IPS DF 6.9 (cell line): ENCODE results near the gene TNIK.

Experiments used
- DNase-seq: peaks from one replicate; pipeline ENCODE4 v3.0.0-alpha.2; 2013; ENCODE audit warnings: low read depth, low spot score
- H3K27ac ChIP-seq: one replicate; pipeline ENCODE4 v1.5.1; 2013; ENCODE audit warnings: low read length, control low read depth
- H3K27me3 ChIP-seq: 2 replicates; pipeline ENCODE4 v1.6.1; 2013; ENCODE audit warnings: mild to moderate bottlenecking, low read length; ENCODE audit not compliant: control insufficient read depth, insufficient read depth
- H3K36me3 ChIP-seq: 2 replicates; pipeline ENCODE4 v1.6.1; 2013; ENCODE audit warnings: low read length; ENCODE audit not compliant: control insufficient read depth, insufficient read depth
- H3K4me1 ChIP-seq: 2 replicates; pipeline ENCODE4 v1.6.1; 2013; ENCODE audit warnings: low read length; ENCODE audit not compliant: control insufficient read depth, insufficient read depth
- H3K4me3 ChIP-seq: 2 replicates; pipeline ENCODE4 v1.5.1; 2013; ENCODE audit warnings: mild to moderate bottlenecking, low read length
- H3K9me3 ChIP-seq: 2 replicates; pipeline ENCODE4 v1.6.1; 2013; ENCODE audit warnings: low read length, inconsistent platforms; ENCODE audit not compliant: control insufficient read depth, insufficient read depth
- WGBS: extraction: QIAGEN DNeasy Blood & Tissue Kit; methylation state at CpG from one replicate; pipeline ENCODE4 v1.1.7; 2013; ENCODE audit warnings: mixed read lengths, missing lambda C conversion rate; ENCODE audit not compliant: insufficient read length, insufficient coverage; 5-methylcytosine and 5-hydroxymethylcytosine counted together

Gene TNIK

DNA sequence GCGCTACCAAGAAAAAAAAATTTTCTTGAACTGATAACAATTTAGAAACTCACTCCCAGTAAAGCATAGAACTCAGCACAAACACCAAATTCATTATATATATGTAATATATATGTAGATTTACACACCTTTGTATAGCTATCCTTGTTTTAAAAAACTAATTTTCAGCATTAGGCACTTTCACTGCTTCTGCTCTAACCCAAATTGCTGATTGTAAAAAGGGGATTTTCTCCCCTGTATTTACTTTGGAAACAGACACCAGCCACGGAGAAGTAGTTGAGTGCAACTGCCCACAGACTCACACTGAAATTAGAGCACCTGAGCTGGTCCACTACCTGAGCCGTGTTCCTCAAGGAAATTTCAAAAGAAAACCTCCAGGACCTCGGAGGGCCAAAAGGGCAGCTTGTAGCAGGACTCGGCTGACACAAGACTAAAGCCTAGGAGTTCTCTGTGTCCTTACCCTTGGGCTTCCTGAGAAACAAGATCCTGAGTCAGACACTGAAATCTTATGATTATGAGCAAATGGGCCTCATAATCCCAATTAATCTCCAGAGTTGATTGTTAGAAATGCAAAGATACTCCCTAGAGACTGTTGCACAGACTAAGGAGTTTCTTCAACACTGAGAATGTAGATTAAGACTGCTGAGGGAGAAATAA is 106.0 kb downstream of the TNIK start:
- no peaks in the 10 kb centered on the region for H3K36me3 ChIP-seq
- WGBS = no CpG with 5 or more reads among the region's 5 CpGs
- DNase-seq = no peak
- no peaks in the 10 kb centered on the region; the same call in 1 of the 2 replicates for H3K4me1 ChIP-seq
- H3K27ac ChIP-seq = no peak overlapping the region
- H3K9me3 ChIP-seq = no peaks in the 10 kb centered on the region
- H3K27me3 ChIP-seq = no peaks in the 10 kb centered on the region
- H3K4me3 ChIP-seq = no peak overlapping the region

DNA sequence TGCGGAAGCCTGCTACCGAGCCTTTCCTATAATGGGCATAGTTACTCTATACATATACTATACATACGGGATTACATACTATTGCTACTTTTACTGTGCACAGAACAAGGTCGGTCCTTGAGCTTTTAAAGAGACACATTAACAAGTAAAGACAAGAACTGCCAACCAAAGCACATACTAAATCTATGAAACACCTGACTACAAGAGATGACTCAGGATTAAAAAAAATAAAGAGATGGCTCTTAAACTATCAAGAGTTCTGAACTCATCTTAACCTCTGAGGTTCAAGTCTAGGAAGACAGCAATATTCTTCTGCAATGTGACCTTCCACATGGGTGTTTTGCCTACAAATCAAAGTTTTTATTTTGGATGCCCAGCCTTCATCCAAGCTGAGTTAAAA is 106.8 kb downstream of the TNIK start:
- DNase-seq = no peak
- H3K4me1 ChIP-seq = no peaks in the 10 kb centered on the region; the same call in 1 of the 2 replicates
- H3K4me3 ChIP-seq = no peak overlapping the region
- H3K36me3 ChIP-seq = no peaks in the 10 kb centered on the region
- no CpG with 5 or more reads among the region's 4 CpGs for WGBS
- H3K9me3 ChIP-seq = no peaks in the 10 kb centered on the region
- no peaks in the 10 kb centered on the region for H3K27me3 ChIP-seq
- H3K27ac ChIP-seq = no peak overlapping the region

DNA sequence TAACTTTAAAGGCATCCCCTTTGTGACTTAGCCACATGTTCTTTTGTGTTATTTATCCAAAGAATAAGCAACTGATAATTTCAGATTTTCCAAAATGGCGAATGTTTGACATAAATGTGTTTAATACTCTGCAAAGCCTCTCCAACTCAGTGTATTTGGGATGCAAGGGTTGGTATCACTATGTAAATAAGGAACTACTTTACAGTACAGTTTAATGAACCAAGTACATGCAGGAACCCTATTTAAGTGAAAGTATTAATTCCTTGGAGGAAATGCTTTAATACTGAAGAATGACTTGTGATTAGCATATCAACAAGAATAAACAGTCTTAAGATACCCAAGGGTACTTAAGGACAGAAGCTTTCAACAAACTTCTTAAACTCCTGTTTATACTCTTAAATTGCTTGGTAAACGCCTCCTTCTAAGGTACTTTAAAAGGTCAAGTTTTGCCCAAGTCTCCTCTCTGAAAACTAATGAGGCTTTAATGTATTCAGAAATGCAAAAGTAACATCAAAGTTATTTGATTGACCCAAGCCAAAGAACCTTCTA is 107.7 kb downstream of the TNIK start:
- Histone ChIP-seq H3K4me3 (no peak overlapping the region), H3K9me3 (no peaks in the 10 kb centered on the region), H3K27me3 (no peaks in the 10 kb centered on the region), H3K27ac (no peak overlapping the region), H3K36me3 (no peaks in the 10 kb centered on the region), H3K4me1 (no peaks in the 10 kb centered on the region; the same call in 1 of the 2 replicates)
- no CpG with 5 or more reads among the region's 2 CpGs for WGBS
- DNase-seq = no peak

DNA sequence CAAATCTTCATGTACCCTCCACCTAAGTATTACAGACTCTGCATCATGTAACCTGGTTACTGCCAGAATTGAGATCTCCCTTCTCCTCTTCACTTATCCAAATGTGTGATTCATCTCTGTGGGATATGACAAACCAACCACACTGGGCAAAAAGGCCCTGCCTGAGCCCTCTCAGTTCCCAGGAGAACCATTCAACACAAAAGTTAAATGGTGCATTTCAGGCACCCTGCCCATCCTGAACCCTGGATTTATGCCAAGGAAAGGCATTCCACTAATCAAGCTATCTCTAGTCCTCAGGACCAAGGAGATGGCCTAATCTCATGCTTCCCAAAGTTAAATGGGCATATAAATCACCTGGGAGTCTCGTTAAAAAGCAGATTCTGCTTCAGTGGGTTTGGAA is 108.5 kb downstream of the TNIK start:
- Histone ChIP-seq H3K27ac (no peak overlapping the region), H3K36me3 (no peaks in the 10 kb centered on the region), H3K4me1 (no peaks in the 10 kb centered on the region; the same call in none of the 2 replicates), H3K9me3 (no peaks in the 10 kb centered on the region), H3K27me3 (no peaks in the 10 kb centered on the region), H3K4me3 (no peak overlapping the region)
- no peak for DNase-seq
- no CpG with 5 or more reads among the region's 1 CpG for WGBS

DNA sequence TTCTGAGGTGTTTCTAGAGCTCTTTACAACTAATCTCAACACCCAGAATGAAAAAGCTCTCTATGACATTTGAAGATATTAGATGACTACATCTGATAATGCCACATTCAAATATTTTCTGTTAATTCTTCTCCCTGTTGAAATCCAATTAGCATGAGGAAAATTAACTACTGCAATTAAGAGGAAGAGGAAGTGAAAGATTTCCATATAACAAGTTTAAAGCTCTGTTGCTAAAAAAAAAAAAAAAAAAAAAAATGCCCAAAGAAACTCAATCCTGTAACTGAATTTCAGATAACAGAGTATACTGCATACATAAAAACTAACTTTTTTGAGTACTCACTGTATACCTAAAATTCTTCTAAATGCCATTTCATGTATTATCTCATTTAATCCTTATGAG is 109.8 kb downstream of the TNIK start:
- H3K27ac ChIP-seq = no peak overlapping the region
- H3K27me3 ChIP-seq = no peaks in the 10 kb centered on the region
- peaks cover 1% of the 10 kb centered on the region for H3K4me1 ChIP-seq
- H3K36me3 ChIP-seq = no peaks in the 10 kb centered on the region
- no peak overlapping the region for H3K4me3 ChIP-seq
- DNase-seq = no peak
- H3K9me3 ChIP-seq = no peaks in the 10 kb centered on the region

DNA sequence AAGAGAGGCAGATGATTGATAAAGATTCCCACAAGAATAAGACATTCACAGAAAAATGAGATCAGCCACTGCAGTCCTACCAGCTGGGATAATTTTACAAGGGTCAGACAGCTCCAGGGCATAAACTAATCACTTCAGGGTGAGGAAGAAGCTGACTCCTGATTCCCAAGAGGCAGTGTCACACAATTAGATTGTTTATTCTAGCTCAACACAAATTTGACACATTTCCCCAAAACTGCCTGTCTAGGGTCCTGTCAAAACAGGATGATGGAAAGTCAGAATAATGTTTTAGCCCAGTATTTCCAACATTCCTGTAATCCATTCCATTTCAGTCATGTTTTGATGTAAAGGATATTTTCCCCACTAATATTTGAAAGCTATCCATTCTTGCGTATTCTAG is 110.8 kb downstream of the TNIK start:
- H3K9me3 ChIP-seq = no peaks in the 10 kb centered on the region
- H3K4me1 ChIP-seq = peaks cover 1% of the 10 kb centered on the region
- WGBS = no CpG with 5 or more reads among the region's 1 CpG
- H3K4me3 ChIP-seq = no peak overlapping the region
- no peaks in the 10 kb centered on the region for H3K27me3 ChIP-seq
- no peaks in the 10 kb centered on the region for H3K36me3 ChIP-seq
- DNase-seq = no peak
- no peak overlapping the region for H3K27ac ChIP-seq

DNA sequence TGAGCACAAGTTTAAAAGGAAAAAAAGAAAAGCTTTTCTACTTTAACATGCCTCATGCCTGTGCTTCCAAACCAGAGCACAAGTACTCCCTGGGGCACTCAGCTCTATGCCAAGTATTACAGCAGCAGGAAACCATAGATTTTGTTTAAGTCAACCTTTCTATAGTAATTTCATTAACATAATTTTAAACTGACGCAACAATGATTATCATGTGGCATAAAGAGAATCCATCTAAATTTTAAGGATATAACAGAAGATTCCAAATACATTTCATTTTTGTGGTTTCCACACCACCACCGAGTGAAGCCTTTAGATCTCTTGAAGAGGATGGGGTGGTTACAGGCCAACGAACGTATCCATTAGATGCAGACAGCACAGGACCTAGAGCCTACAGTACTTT is 112.1 kb downstream of the TNIK start:
- no peak for DNase-seq
- WGBS = no CpG with 5 or more reads among the region's 4 CpGs
- no peaks in the 10 kb centered on the region for H3K9me3 ChIP-seq
- H3K4me1 ChIP-seq = peaks cover 1% of the 10 kb centered on the region
- no peak overlapping the region for H3K4me3 ChIP-seq
- H3K36me3 ChIP-seq = no peaks in the 10 kb centered on the region
- no peaks in the 10 kb centered on the region for H3K27me3 ChIP-seq
- H3K27ac ChIP-seq = no peak overlapping the region

DNA sequence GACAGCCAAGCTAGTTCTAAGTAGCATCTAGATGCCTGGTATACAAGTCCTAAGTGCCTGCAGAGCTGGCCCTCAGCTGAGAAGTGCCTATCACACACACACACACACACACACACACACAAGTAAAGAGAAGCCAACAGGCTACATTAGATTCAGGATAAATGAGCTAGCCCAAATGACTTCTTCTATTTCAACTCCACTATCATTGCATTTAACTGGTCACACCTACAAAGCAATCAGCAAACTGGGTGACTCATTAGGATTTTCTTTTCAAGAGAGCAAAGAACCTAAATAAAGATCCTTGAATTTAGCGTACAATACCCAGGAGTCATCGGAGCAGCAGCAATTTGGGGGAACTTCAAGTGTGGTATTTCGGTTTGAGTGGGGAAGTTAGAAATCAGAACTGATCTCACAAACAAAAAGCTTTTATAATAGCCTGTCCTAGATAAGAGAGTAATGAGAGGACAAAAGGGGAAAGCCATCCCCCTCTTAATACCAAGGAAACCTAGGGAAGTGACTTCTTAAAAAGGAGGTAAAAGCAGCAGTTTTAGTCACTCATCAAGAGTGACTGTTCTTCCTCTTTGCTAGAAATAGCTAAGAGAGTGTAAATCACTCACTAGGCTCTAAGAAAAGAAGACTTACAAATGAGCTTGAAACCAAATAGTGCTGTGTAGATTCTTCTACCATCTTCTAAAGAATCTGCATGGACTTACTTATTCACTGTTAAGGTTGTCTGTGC is 112.7 kb downstream of the TNIK start:
- WGBS = no CpG with 5 or more reads among the region's 3 CpGs
- H3K27me3 ChIP-seq = no peaks in the 10 kb centered on the region
- no peak overlapping the region for H3K27ac ChIP-seq
- H3K9me3 ChIP-seq = no peaks in the 10 kb centered on the region
- H3K4me1 ChIP-seq = peaks cover 1% of the 10 kb centered on the region
- no peaks in the 10 kb centered on the region for H3K36me3 ChIP-seq
- H3K4me3 ChIP-seq = no peak overlapping the region
- no peak for DNase-seq

DNA sequence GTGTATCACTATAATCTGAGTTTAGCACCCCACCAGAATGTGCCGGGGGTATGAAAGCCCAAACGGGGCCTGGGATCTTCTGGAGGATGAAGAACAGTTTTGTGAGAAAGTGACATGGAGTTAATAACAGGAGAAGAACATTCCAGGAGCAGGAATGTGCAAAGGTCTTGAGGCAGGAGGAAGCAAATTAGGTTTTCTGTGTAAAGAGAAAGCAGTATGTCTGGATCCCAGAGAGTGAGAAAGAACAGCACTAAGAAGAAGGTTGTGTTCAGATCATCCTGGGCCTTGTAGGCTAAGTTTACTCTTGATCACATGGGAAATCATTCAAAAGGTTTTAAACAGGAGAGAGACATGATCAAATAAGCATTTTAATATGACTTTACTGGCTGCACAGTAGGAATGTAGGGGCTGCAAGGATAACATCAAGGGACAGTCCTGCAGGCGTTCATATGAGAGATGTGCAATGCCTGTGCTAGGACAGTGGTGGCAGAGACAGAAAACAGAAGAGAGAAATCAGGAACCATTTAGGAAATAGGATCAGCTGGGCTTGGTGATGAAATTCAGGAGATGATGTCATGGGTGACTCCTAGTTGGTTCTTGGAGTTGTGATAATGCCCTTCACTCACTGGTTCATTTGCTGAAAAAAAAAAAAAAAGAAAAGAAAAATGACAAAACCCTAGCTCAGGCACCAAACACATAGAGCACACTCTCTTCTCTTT is 113.5 kb downstream of the TNIK start:
- no CpG with 5 or more reads among the region's 3 CpGs for WGBS
- H3K27me3 ChIP-seq = no peaks in the 10 kb centered on the region
- peaks cover 1% of the 10 kb centered on the region for H3K4me1 ChIP-seq
- no peak for DNase-seq
- no peak overlapping the region for H3K27ac ChIP-seq
- H3K4me3 ChIP-seq = no peak overlapping the region
- no peaks in the 10 kb centered on the region for H3K9me3 ChIP-seq
- no peaks in the 10 kb centered on the region for H3K36me3 ChIP-seq

DNA sequence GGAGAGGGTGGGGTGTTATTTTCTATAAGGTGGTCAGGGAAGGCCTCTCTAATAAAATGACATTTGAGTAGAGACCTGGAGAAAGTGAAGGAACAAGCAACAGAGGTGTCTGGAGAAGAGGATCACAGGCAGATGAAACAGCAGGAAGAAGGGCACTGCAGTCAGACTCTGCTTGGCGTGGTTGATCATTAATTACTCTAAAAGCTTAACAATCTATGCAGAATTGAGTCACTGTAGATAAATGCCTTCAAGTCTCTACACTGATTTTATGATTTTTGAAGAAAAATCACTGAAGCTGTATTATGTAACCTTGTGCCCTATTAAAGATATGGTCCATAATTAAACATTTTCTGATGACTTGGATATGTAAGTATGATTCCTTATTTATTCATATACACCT is 114.2 kb downstream of the TNIK start:
- Histone ChIP-seq H3K4me3 (no peak overlapping the region), H3K36me3 (no peaks in the 10 kb centered on the region), H3K4me1 (peaks cover 1% of the 10 kb centered on the region), H3K27me3 (no peaks in the 10 kb centered on the region), H3K9me3 (no peaks in the 10 kb centered on the region), H3K27ac (no peak overlapping the region)
- no peak for DNase-seq
- no CpG with 5 or more reads among the region's 1 CpG for WGBS
